ENCODE data around the gene MIA.

MIA gene

DNA sequence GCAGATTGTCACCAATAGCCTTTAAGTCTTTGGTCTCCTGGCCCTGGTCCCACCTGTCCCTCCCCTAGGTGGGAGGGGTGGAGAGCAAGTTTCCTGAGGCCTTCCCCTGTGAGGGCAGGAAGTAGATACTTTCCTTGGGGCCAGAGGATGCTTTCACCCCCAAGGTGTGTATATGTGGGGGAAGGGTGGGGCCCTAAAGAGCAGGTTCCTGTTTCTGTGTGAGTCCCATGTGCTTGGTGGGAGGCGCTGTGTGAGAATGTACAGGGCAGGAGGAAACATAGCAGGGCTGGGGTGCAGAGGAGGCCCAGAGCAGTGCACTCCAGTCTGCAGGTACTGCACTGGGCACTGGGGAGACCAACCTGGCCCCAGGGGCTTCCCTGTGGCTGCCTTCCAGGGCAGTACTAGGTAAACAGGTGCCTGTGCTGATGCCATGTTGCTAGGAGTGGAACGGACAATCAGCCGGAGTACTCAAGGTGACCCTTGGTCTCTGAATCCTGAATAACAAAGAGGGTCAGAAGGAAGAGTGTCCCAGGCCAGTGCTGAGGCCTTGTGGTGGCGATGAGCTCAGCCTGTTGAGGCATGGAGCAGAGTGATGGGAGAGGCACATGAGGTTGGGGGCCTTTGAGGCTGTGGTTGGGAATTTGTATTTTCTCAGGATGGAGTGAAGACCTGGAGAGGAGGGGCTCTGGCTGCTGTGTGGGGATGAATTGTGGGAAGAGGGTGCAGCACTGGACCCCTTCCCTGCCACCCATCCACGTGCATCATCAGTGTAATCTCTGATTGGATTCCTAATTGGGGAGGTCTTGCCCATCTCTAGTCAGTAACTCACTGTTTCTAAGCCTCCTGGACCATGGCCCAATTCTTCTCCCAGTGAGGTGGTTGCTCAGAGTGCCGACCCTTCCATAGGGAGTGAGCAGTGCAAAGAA, 28.8 kb downstream of the MIA start (continued):
- TF ChIP-seq GLIS2 (tag by site-specific recombination; IDR thresholded peaks at IDR 0.05) (no peak), GFI1B (tag by site-specific recombination; IDR thresholded peaks at IDR 0.05) (no peak), ZNF555 (tag by site-specific recombination; conservative IDR thresholded peaks at IDR 0.05) (no peak), ZNF600 (tag by site-specific recombination; IDR thresholded peaks at IDR 0.05) (peak; percentile 43; the same call in 1 of the 2 replicates), ZNF558 (tag by site-specific recombination; IDR thresholded peaks at IDR 0.05) (no peak), PRDM1 (tag by site-specific recombination; IDR thresholded peaks at IDR 0.05) (peak; percentile 52; the same call in 1 of the 2 replicates), ZNF561 (tag by site-specific recombination; IDR thresholded peaks at IDR 0.05; ENCODE audit: borderline replicate concordance) (0 out of 2 replicates have a peak, but pooled peaks have one; percentile 28), YY2 (tag by site-specific recombination; IDR thresholded peaks at IDR 0.05) (no peak), KLF1 (tag by site-specific recombination; IDR thresholded peaks at IDR 0.05) (peak; percentile 83), ZNF366 (tag by site-specific recombination; conservative IDR thresholded peaks at IDR 0.05) (0 out of 2 replicates have a peak, but pooled peaks have one; percentile 26), ZNF830 (tag by site-specific recombination; IDR thresholded peaks at IDR 0.05; ENCODE audit: low read depth) (no peak), GLIS1 (tag by site-specific recombination; IDR thresholded peaks at IDR 0.05) (peak; percentile 87), ZNF777 (tag by site-specific recombination; IDR thresholded peaks at IDR 0.05; ENCODE audit: borderline replicate concordance) (no peak)
- TF ChIP-seq, protein P1, sequence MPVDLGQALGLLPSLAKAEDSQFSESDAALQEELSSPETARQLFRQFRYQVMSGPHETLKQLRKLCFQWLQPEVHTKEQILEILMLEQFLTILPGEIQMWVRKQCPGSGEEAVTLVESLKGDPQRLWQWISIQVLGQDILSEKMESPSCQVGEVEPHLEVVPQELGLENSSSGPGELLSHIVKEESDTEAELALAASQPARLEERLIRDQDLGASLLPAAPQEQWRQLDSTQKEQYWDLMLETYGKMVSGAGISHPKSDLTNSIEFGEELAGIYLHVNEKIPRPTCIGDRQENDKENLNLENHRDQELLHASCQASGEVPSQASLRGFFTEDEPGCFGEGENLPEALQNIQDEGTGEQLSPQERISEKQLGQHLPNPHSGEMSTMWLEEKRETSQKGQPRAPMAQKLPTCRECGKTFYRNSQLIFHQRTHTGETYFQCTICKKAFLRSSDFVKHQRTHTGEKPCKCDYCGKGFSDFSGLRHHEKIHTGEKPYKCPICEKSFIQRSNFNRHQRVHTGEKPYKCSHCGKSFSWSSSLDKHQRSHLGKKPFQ (tag by site-specific recombination; IDR thresholded peaks at IDR 0.05): no peak

DNA sequence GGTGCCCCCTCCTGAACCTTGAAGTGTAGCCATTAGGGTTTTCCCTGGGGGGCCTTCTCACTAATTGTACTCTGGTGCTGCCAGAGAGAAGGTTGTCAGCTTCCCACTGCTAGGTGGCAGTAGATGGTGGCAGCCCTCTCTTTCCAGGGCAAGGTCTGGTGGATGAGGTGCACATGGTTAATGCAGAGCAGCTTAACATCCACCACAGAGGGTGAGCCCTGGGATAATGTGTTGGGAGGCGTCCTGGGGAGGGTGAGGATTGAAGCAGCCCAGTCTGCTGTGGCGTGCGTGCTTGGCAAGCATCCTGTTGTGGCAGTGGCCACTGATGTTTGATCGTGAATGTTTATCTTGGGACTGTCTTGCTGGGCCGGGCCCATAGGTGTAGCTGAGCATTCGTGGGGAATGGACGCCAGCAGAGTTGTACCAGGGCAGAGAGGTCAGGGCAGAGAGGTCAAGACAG, 29.5 kb downstream of the MIA start:
- ChIA-PET CTCF (interaction anchor here (0.6 to 5.6 kb wide), 14 partner anchors 9 to 669 kb away, joined by 3 to 77 read pairs (median 4); no protein-coding TSS in a partner anchor), POLR2A (interaction anchor here (0.5 to 8.6 kb wide), 7 partner anchors 17 to 157 kb away, joined by 3 to 86 read pairs (median 5); partner anchors contain the start of genes ACTMAP, COQ8B, ITPKC and RAB4B)
- Histone ChIP-seq H3K36me3 (ENCODE audit: control insufficient read depth in 2 of 2, insufficient read depth in 1 of 2, low read length in 2 of 2) (peaks cover 54 to 81% of the 10 kb centered on the region in 2 experiments), H3K4me1 (ENCODE audit: control insufficient read depth, insufficient read depth, low read length) (peaks cover 77% of the 10 kb centered on the region), H3K27ac (ENCODE audit: extremely low read depth, low read depth, low read length) (peak overlapping the region; percentile 67), H3K9me3 (ENCODE audit: control insufficient read depth, insufficient read depth, low read depth, low read length) (no peaks in the 10 kb centered on the region), H3K4me3 (ENCODE audit: low read depth, low read length) (no peak overlapping the region)
- TF ChIP-seq BCL11A (tag by site-specific recombination; IDR thresholded peaks at IDR 0.05; ENCODE audit: low read depth) (0 out of 2 replicates have a peak, but pooled peaks have one; percentile 13), GLIS1 (tag by site-specific recombination; IDR thresholded peaks at IDR 0.05) (peak; percentile 31; the same call in 1 of the 2 replicates), ZNF600 (tag by site-specific recombination; IDR thresholded peaks at IDR 0.05) (peak; percentile 36; the same call in 1 of the 2 replicates), ZBTB21 (tag by site-specific recombination; IDR thresholded peaks at IDR 0.05) (0 out of 2 replicates have a peak, but pooled peaks have one; percentile 2), SETDB1 (IDR thresholded peaks at IDR 0.05; ENCODE audit: insufficient read length, low read length) (no peak), ZIC2 (tag by site-specific recombination; IDR thresholded peaks at IDR 0.05) (peak; percentile 58), ZNF701 (tag by site-specific recombination; IDR thresholded peaks at IDR 0.05) (0 out of 2 replicates have a peak, but pooled peaks have one; percentile 35), WT1 (tag by site-specific recombination; IDR thresholded peaks at IDR 0.05) (peak; percentile 69; the same call in 1 of the 2 replicates), ZNF266 (tag by site-specific recombination; IDR thresholded peaks at IDR 0.05; ENCODE audit: low read depth) (peak; percentile 7; the same call in 1 of the 2 replicates), ZBTB17 (tag by site-specific recombination; IDR thresholded peaks at IDR 0.05) (0 out of 2 replicates have a peak, but pooled peaks have one; percentile 8)
- TF ChIP-seq, protein P2, sequence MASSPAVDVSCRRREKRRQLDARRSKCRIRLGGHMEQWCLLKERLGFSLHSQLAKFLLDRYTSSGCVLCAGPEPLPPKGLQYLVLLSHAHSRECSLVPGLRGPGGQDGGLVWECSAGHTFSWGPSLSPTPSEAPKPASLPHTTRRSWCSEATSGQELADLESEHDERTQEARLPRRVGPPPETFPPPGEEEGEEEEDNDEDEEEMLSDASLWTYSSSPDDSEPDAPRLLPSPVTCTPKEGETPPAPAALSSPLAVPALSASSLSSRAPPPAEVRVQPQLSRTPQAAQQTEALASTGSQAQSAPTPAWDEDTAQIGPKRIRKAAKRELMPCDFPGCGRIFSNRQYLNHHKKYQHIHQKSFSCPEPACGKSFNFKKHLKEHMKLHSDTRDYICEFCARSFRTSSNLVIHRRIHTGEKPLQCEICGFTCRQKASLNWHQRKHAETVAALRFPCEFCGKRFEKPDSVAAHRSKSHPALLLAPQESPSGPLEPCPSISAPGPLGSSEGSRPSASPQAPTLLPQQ (tag by site-specific recombination; IDR thresholded peaks at IDR 0.05): peak; percentile 66
- TF ChIP-seq, protein P3, sequence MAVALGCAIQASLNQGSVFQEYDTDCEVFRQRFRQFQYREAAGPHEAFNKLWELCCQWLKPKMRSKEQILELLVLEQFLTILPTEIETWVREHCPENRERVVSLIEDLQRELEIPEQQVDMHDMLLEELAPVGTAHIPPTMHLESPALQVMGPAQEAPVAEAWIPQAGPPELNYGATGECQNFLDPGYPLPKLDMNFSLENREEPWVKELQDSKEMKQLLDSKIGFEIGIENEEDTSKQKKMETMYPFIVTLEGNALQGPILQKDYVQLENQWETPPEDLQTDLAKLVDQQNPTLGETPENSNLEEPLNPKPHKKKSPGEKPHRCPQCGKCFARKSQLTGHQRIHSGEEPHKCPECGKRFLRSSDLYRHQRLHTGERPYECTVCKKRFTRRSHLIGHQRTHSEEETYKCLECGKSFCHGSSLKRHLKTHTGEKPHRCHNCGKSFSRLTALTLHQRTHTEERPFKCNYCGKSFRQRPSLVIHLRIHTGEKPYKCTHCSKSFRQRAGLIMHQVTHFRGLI (tag by site-specific recombination; IDR thresholded peaks at IDR 0.05): no peak
- TF ChIP-seq, protein P4, sequence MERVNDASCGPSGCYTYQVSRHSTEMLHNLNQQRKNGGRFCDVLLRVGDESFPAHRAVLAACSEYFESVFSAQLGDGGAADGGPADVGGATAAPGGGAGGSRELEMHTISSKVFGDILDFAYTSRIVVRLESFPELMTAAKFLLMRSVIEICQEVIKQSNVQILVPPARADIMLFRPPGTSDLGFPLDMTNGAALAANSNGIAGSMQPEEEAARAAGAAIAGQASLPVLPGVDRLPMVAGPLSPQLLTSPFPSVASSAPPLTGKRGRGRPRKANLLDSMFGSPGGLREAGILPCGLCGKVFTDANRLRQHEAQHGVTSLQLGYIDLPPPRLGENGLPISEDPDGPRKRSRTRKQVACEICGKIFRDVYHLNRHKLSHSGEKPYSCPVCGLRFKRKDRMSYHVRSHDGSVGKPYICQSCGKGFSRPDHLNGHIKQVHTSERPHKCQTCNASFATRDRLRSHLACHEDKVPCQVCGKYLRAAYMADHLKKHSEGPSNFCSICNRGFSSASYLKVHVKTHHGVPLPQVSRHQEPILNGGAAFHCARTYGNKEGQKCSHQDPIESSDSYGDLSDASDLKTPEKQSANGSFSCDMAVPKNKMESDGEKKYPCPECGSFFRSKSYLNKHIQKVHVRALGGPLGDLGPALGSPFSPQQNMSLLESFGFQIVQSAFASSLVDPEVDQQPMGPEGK (tag by site-specific recombination; IDR thresholded peaks at IDR 0.05): peak; percentile 60
